HUES48 (cell line): ENCODE results near the gene ANO6.
A peak's percentile ranks its signal among the peaks of the same experiment; 100 is the strongest.
"Not testable (repeated sequence)": the region's sequence is repeated elsewhere in the genome, so short reads cannot be mapped to it uniquely, and the experiment has no call there.

ENCODE experiments used
- H3K27ac ChIP-seq: one replicate; pipeline ENCODE4 v1.7.0; 2013; ENCODE audit warnings: low read depth, low read length, inconsistent platforms
- H3K27me3 ChIP-seq: 2 replicates; pipeline ENCODE4 v1.6.1; 2013; ENCODE audit warnings: mild to moderate bottlenecking, low read length; ENCODE audit not compliant: control insufficient read depth, insufficient read depth
- H3K36me3 ChIP-seq: 2 replicates; pipeline ENCODE4 v1.6.1; 2013; ENCODE audit warnings: low read length; ENCODE audit not compliant: control insufficient read depth, insufficient read depth
- H3K4me1 ChIP-seq: 2 replicates; pipeline ENCODE4 v1.6.1; 2013; ENCODE audit warnings: mild to moderate bottlenecking, low read length; ENCODE audit not compliant: control insufficient read depth, insufficient read depth
- H3K4me3 ChIP-seq: 2 replicates; pipeline ENCODE4 v1.5.1; 2013; ENCODE audit warnings: mild to moderate bottlenecking, low read depth, low read length
- H3K9ac ChIP-seq: 2 replicates; pipeline ENCODE4 v1.6.1; 2013; ENCODE audit warnings: mild to moderate bottlenecking, low read depth, low read length, moderate library complexity
- H3K9me3 ChIP-seq: 2 replicates; pipeline ENCODE4 v1.6.1; 2013; ENCODE audit warnings: low read length; ENCODE audit not compliant: control insufficient read depth, insufficient read depth

ANO6 gene, protein sequence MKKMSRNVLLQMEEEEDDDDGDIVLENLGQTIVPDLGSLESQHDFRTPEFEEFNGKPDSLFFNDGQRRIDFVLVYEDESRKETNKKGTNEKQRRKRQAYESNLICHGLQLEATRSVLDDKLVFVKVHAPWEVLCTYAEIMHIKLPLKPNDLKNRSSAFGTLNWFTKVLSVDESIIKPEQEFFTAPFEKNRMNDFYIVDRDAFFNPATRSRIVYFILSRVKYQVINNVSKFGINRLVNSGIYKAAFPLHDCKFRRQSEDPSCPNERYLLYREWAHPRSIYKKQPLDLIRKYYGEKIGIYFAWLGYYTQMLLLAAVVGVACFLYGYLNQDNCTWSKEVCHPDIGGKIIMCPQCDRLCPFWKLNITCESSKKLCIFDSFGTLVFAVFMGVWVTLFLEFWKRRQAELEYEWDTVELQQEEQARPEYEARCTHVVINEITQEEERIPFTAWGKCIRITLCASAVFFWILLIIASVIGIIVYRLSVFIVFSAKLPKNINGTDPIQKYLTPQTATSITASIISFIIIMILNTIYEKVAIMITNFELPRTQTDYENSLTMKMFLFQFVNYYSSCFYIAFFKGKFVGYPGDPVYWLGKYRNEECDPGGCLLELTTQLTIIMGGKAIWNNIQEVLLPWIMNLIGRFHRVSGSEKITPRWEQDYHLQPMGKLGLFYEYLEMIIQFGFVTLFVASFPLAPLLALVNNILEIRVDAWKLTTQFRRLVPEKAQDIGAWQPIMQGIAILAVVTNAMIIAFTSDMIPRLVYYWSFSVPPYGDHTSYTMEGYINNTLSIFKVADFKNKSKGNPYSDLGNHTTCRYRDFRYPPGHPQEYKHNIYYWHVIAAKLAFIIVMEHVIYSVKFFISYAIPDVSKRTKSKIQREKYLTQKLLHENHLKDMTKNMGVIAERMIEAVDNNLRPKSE

DNA sequence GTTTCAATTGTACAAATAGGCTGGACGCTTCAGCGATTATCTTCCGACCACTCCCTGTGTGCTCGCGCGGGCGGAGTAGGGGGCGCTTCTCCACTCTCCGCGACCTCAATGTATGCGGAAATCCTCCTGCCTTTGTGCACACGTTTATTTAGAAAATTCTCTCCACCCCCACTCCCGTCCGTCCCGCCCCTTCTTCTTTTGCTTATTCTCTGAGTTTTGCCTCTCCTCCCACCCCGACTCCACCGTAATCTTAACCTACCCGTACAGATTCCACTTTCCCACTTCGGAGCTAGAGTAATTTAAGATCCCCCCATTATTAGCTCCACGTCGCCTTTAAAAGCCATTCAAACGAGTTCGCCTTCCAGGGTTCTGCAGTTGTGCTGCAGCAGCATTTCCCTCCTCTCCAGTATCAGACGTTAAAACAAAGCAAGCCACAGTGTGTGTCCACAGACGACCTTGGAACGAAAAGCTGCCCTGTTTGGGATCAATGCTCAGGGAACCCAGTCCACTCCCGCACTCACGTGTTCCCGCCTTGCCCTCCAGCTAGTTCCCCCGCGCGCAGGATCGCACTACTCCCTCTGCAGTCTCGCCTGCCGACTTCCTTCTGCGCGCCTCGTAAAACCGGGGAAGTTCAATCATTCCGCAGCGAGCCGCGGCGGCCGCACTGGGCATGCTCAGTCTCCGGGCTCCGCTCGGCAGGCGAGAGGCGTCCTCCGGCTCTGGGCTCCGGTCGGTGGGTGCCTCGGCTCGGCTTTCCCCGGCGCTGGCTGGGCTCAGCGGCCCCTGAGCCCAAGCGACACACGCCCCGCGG is at the start of gene ANO6:
Gene ANO6, plus strand, starts transcription at position 677 of the 811 bp plus-strand sequence. CDS start 227 bp downstream, outside the sequence.
- peak within 1 kb of the TSS; percentile 80 for H3K4me3 ChIP-seq
- no peaks in the 10 kb centered on the region for H3K36me3 ChIP-seq
- H3K9ac ChIP-seq, result peak within 1 kb of the TSS; percentile 76
- H3K4me1 ChIP-seq, result peaks cover 25% of the 10 kb centered on the region
- peak within 1 kb of the TSS; percentile 87 for H3K27ac ChIP-seq
- no peaks in the 10 kb centered on the region for H3K9me3 ChIP-seq
- H3K27me3 ChIP-seq, result no peaks in the 10 kb centered on the region

DNA sequence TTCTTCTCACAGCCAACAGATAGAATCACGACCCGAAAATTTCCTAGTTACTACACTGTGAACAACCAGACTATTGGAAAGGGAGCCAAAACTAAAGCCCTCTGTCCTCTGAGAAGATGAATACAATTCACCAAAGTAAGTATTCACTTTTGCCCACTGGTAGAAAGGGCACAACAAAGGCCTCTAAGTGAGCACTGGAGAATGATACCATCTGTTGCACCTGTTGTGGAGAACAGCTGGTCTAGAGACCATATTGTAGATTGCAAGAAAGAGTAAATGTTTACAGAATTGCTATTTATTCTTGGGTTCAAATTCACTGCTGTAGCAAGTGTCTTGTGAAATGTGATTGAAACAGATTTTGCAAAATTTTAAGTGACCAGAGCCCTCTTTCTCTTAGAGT is 46.9 kb upstream of the ANO6 start:
- no peak overlapping the region for H3K9ac ChIP-seq
- H3K36me3 ChIP-seq, result no peaks in the 10 kb centered on the region
- no peaks in the 10 kb centered on the region for H3K27me3 ChIP-seq
- H3K4me3 ChIP-seq, result no peak overlapping the region
- no peaks in the 10 kb centered on the region for H3K9me3 ChIP-seq
- H3K4me1 ChIP-seq, result no peaks in the 10 kb centered on the region
- H3K27ac ChIP-seq, result no peak overlapping the region

DNA sequence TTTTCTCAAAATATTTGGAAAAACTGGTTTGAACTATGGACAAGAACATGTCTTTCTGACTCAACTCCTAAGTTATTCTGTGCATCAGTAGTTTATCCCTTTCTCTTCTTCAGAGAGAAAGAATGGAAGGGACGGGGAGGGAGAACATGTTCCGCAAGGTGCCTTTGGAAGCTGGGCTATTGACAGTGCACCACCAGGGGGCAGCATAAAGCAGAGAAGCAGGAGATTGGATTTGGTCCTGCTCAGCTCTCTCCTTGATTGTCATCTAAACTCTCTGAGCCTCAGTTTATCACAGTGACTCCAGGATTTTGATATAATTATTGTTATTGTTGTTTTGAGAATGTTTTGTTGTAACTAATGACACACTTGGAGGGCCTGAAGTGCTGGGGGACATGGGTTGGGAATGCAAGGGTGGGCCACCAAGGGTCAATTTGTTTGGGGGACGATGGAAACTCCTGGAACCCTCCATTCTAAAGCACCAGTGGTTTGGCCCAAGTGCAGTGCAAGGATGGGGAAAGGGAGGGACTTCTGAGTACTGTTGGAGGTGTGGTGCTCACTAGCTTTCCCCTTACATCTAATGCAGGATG is 45.3 kb upstream of the ANO6 start:
- H3K27me3 ChIP-seq, result no peaks in the 10 kb centered on the region
- no peak overlapping the region for H3K9ac ChIP-seq
- no peaks in the 10 kb centered on the region for H3K4me1 ChIP-seq
- no peak overlapping the region for H3K4me3 ChIP-seq
- no peak overlapping the region for H3K27ac ChIP-seq
- peaks cover 3% of the 10 kb centered on the region for H3K9me3 ChIP-seq
- H3K36me3 ChIP-seq, result peaks cover 4% of the 10 kb centered on the region; the same call in 1 of the 2 replicates

DNA sequence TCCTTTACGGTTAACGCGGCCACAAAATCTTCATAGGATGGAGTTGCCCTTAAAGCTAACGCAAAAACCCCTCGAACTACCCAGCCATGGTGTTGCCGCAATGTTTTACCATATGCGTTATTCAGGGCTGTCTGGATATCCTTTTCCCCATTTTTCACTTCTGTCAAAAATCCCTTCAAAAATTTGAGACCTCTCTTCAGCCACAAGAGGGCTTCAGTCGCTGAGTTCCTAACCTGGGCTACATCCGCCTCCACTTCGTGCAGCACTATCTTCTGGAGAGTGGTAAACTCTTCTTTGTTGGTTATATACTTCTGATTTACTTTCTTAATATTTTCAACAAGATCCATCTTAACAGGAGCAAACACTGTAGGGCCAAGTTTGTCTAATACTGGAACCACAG is 42.6 kb upstream of the ANO6 start:
- H3K9me3 ChIP-seq, result peaks cover 18% of the 10 kb centered on the region
- not testable (repeated sequence) for H3K27ac ChIP-seq, H3K4me1 ChIP-seq, H3K4me3 ChIP-seq, H3K27me3 ChIP-seq, H3K9ac ChIP-seq, H3K36me3 ChIP-seq

DNA sequence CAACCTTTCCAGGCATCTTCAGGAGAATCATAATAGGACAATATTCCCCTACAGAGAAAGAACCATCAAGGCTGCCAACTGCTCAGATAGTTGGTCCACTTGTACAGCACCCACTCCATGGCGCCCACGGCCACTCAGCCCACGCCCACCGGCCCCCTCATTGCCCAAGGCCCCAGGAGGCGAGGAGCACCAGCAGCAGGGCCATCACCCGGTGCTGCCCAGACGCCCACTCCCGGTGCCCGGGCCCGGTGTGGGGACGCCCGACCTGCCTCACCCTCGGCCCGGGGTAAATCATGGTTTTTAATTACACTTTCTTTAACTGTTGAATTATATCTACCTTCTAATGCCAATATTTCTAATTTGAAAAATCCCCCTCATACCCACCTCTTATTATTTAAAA is 41.3 kb upstream of the ANO6 start:
- H3K36me3 ChIP-seq, result peaks cover 7% of the 10 kb centered on the region; the same call in 1 of the 2 replicates
- peaks cover 22% of the 10 kb centered on the region for H3K9me3 ChIP-seq
- no peak overlapping the region for H3K27ac ChIP-seq
- H3K27me3 ChIP-seq, result no peaks in the 10 kb centered on the region
- H3K4me3 ChIP-seq, result no peak overlapping the region
- H3K9ac ChIP-seq, result no peak overlapping the region
- H3K4me1 ChIP-seq, result no peaks in the 10 kb centered on the region

DNA sequence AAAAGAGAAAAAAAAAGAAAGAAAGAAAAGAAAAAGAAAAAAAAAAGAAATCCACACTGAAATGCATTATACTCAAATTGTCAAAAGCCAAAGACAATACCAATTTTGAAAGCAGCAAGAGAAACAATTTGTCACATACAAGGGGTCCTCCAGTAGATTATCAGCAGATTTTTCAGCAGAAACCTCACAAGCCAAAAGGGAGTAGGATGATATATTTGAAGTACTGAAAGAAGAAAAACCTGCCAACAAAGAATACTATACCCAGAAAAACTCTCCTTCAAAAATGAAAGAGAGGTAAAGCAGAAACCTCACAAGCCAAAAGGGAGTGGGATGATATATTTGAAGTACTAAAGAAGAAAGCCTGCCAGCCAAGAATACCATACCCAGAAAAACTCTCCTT is 37.1 kb upstream of the ANO6 start:
- no peaks in the 10 kb centered on the region for H3K4me1 ChIP-seq
- H3K9ac ChIP-seq, result no peak overlapping the region
- H3K4me3 ChIP-seq, result no peak overlapping the region
- no peak overlapping the region for H3K27ac ChIP-seq
- H3K27me3 ChIP-seq, result no peaks in the 10 kb centered on the region
- peaks cover 22% of the 10 kb centered on the region for H3K9me3 ChIP-seq
- H3K36me3 ChIP-seq, result peaks cover 7% of the 10 kb centered on the region; the same call in 1 of the 2 replicates

DNA sequence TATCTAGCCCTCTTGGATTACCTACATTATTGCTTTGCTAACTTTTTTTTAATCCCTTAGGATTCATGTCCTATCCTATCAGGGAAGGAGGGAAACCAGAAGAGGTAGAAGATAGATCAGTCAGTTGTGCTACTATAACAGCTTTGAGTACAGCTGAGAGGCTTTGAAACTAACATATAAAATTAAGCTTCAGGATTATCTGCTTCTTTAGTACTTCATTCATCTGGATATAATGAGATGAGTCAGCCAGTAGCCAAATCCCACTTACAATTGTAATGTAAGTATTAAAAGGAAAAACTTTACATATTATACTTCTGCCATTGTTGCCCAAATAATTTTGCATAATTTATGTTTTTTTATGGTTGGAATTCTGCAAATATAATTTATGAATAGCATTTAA is 33.4 kb upstream of the ANO6 start:
- H3K9ac ChIP-seq, result no peak overlapping the region
- H3K36me3 ChIP-seq, result no peaks in the 10 kb centered on the region
- H3K27me3 ChIP-seq, result no peaks in the 10 kb centered on the region
- peaks cover 11% of the 10 kb centered on the region for H3K9me3 ChIP-seq
- H3K27ac ChIP-seq, result no peak overlapping the region
- H3K4me1 ChIP-seq, result no peaks in the 10 kb centered on the region
- H3K4me3 ChIP-seq, result no peak overlapping the region

DNA sequence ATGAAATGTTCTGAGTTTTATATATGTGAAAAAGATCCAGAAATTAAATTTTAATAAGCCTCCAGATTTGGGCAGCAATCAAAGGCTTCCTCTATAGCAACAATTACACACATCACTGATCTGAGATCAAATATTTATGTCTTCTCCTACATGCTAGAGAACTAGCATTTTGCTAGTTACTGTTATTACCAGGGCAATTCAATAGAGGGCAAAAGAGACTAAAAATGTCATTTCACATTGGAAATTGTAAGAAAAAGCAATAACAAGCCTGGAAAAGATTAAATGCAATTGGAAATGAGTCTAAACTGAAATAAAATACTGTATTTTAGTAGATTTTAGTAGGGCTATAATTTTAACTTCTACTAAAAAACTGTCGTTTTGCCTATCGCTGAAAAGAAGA is 32.6 kb upstream of the ANO6 start:
- Histone ChIP-seq H3K9me3 (peaks cover 4% of the 10 kb centered on the region), H3K27ac (no peak overlapping the region), H3K4me3 (no peak overlapping the region), H3K27me3 (no peaks in the 10 kb centered on the region), H3K36me3 (no peaks in the 10 kb centered on the region), H3K9ac (no peak overlapping the region), H3K4me1 (no peaks in the 10 kb centered on the region)

DNA sequence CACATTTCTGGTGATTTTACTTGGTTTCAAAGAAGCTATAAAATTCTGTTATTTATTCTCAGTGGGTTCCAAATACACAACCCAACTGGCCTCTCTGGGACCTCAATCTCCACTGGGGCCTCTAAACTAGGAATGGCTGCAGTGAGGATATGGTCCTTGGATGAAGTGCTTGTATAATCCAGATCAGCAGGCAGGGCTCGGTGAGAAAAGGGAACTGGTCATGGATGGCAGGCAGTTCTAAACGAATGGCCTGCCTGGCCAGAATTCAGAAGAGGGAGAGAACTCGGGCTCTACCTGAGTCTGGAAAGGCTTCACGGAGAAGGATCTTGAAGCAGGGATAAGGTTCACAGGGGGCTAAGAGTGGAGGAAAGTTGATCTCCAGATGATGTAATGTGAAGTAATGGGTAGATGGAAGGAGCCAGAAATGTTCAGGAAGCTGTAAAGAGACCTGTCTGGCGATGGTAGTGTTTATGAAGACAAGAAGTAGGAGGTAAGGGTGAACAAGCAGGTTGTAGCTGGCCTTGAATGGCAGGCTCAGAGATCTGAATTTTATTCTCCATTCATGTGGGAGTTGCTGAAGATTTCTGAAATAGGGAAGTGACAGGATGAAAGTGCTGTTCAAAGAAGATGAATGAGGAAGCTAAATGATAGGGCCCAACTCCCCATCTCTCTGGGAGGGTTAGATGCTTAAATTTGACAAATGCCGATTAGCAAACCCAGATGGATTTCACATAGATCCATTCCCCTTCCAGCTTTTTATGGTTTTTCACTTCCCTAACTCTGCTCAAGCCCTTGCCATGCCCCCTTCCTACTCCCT is 31.5 kb upstream of the ANO6 start:
- Histone ChIP-seq H3K9me3 (no peaks in the 10 kb centered on the region), H3K4me3 (no peak overlapping the region), H3K27me3 (no peaks in the 10 kb centered on the region), H3K4me1 (no peaks in the 10 kb centered on the region), H3K27ac (no peak overlapping the region), H3K36me3 (no peaks in the 10 kb centered on the region), H3K9ac (no peak overlapping the region)

DNA sequence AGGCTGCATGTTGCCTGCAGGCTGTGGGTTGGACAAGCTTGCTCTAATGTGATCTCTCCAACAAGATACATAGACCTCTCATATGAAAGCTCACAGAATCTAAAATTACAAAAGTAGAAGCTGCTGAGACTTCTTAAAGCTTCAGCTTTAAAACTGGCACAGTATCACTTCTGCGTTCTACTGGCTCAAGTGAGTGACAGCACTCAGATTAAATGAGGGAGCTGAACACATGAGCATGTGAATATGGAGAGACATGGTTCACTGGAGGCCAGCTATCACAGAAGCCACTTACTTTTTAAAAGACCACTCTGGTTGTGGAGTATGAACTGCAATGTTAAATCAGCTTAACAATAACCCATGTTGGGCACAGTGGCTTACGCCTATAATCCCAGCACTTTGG is 29.1 kb upstream of the ANO6 start:
- Histone ChIP-seq H3K9me3 (no peaks in the 10 kb centered on the region), H3K36me3 (no peaks in the 10 kb centered on the region), H3K4me3 (no peak overlapping the region), H3K27ac (no peak overlapping the region), H3K4me1 (no peaks in the 10 kb centered on the region), H3K9ac (no peak overlapping the region), H3K27me3 (no peaks in the 10 kb centered on the region)
